ENCODE results near the gene HTR2A.
A peak's percentile ranks its signal among the peaks of the same experiment; 100 is the strongest.

The HTR2A gene

GRCh38 chr13:46896341-46897137 is at the start of gene HTR2A:
HTR2A (minus strand) TSS chr13:46897053; CDS start chr13:46895906, 1,147 bp downstream.
- no peaks in the 10 kb centered on the region for H3K9me3 ChIP-seq (ENCODE audit: control insufficient read depth, low read length)
- no peak within 1 kb of the TSS for H3K4me3 ChIP-seq (ENCODE audit: low read length)
- H3K4me1 ChIP-seq (ENCODE audit: control insufficient read depth, insufficient read depth, low read length), result peaks cover 7% of the 10 kb centered on the region
- H3K36me3 ChIP-seq (ENCODE audit: control insufficient read depth, insufficient read depth, low read length), result no peaks in the 10 kb centered on the region
- H3K27me3 ChIP-seq (ENCODE audit: control insufficient read depth, insufficient read depth, low read length), result peaks cover 33% of the 10 kb centered on the region
- H3K9ac ChIP-seq (ENCODE audit: low read length), result peak within 1 kb of the TSS; percentile 38

DNA sequence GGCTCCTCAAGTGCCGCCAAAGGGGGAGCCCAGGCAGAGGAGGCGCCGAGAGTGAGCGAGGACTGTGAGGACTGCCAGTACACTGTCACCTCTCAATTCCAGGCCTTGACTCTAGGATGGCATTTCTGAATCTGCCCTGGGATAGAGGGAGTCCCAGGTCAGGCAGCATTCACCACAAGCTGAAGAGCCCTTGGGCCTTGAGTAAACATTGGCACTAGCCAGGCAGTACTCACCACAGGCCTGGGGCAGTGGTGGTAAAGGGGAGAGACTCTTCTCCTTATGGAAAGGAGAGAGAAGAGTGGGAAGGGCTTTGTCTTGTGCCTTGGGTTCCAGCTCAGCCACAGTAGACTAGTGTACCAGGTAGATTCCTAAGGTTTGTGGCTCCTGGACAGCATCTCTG is 39.7 kb upstream of the HTR2A start:
- Histone ChIP-seq H3K27me3 (ENCODE audit: control insufficient read depth, insufficient read depth, low read length) (no peaks in the 10 kb centered on the region), H3K4me1 (ENCODE audit: control insufficient read depth, insufficient read depth, low read length) (no peaks in the 10 kb centered on the region), H3K9me3 (ENCODE audit: control insufficient read depth, low read length) (no peaks in the 10 kb centered on the region), H3K4me3 (ENCODE audit: low read length) (no peak overlapping the region), H3K9ac (ENCODE audit: low read length) (no peak overlapping the region), H3K36me3 (ENCODE audit: control insufficient read depth, insufficient read depth, low read length) (no peaks in the 10 kb centered on the region)

- Histone ChIP-seq H3K4me1 (ENCODE audit: control insufficient read depth, insufficient read depth, low read length) (no peaks in the 10 kb centered on the region), H3K36me3 (ENCODE audit: control insufficient read depth, insufficient read depth, low read length) (no peaks in the 10 kb centered on the region), H3K9me3 (ENCODE audit: control insufficient read depth, low read length) (no peaks in the 10 kb centered on the region), H3K27me3 (ENCODE audit: control insufficient read depth, insufficient read depth, low read length) (no peaks in the 10 kb centered on the region), H3K9ac (ENCODE audit: low read length) (no peak overlapping the region), H3K4me3 (ENCODE audit: low read length) (no peak overlapping the region)
Observed at GRCh38 chr13:46934749-46935148, 37.9 kb upstream of the HTR2A start.

DNA sequence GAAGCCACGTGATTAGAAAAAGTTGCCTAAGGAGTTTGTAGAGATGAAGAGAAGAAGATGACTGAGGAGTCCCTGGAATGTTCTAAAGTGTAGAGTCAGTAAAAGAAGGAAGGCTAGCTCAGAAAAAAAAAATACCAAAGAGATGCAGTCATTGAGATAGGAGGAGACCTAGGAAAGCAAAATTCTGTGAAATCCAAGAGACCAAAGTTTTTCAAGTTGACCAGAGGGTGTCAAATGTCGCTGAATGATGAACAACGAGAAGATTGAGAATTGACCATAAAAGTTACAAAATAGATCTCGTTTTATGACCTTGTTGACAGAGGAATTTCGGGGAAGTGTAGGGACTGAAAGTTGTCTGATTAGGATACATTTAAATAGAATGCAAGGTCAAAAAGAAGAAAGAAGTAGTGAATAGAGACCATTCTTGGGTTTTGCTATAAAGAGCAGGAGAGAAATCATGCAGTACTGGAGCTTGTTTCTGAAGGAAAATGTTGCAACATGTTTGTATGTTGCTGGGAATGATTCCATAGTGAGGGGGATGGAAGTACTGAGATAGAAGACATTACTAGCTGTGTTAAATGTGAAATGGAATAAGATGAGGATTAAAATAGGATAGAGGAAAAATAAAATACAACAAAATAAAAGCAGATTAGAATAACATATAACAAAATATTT is 30.2 kb upstream of the HTR2A start:
- no peaks in the 10 kb centered on the region for H3K27me3 ChIP-seq (ENCODE audit: control insufficient read depth, insufficient read depth, low read length)
- no peak overlapping the region for H3K9ac ChIP-seq (ENCODE audit: low read length)
- H3K9me3 ChIP-seq (ENCODE audit: control insufficient read depth, low read length), result no peaks in the 10 kb centered on the region
- H3K4me1 ChIP-seq (ENCODE audit: control insufficient read depth, insufficient read depth, low read length), result no peaks in the 10 kb centered on the region
- no peak overlapping the region for H3K4me3 ChIP-seq (ENCODE audit: low read length)
- no peaks in the 10 kb centered on the region for H3K36me3 ChIP-seq (ENCODE audit: control insufficient read depth, insufficient read depth, low read length)

DNA sequence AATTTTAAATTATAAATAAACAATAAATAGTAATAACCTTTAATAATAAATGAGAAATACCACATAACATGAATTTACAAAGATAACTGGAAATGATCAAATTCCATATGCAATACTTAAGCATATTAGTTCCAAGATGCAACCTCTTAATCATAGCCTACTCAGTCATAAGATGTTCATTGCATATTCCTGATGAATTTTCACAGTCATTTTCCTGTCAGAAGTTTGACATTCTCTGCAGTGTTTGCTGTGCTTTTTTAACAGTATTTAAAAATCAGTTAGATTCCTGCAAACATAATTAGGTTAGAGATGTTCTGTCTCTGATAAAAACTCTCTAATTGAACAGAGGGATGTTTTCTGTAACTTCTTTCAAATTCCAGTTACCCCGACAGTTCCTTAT is 28.6 kb upstream of the HTR2A start:
- H3K9ac ChIP-seq (ENCODE audit: low read length), result no peak overlapping the region
- no peaks in the 10 kb centered on the region for H3K4me1 ChIP-seq (ENCODE audit: control insufficient read depth, insufficient read depth, low read length)
- H3K27me3 ChIP-seq (ENCODE audit: control insufficient read depth, insufficient read depth, low read length), result no peaks in the 10 kb centered on the region
- no peak overlapping the region for H3K4me3 ChIP-seq (ENCODE audit: low read length)
- H3K36me3 ChIP-seq (ENCODE audit: control insufficient read depth, insufficient read depth, low read length), result no peaks in the 10 kb centered on the region
- H3K9me3 ChIP-seq (ENCODE audit: control insufficient read depth, low read length), result no peaks in the 10 kb centered on the region

- H3K36me3 ChIP-seq (ENCODE audit: control insufficient read depth, insufficient read depth, low read length), result no peaks in the 10 kb centered on the region
- no peaks in the 10 kb centered on the region for H3K4me1 ChIP-seq (ENCODE audit: control insufficient read depth, insufficient read depth, low read length)
- no peak overlapping the region for H3K4me3 ChIP-seq (ENCODE audit: low read length)
- no peaks in the 10 kb centered on the region for H3K9me3 ChIP-seq (ENCODE audit: control insufficient read depth, low read length)
- H3K27me3 ChIP-seq (ENCODE audit: control insufficient read depth, insufficient read depth, low read length), result no peaks in the 10 kb centered on the region
- H3K9ac ChIP-seq (ENCODE audit: low read length), result no peak overlapping the region
Observed at GRCh38 chr13:46914341-46914740, 17.5 kb upstream of the HTR2A start.

GRCh38 chr13:46913757-46914156 is 16.9 kb upstream of the HTR2A start:
- Histone ChIP-seq H3K4me1 (ENCODE audit: control insufficient read depth, insufficient read depth, low read length) (no peaks in the 10 kb centered on the region), H3K27me3 (ENCODE audit: control insufficient read depth, insufficient read depth, low read length) (no peaks in the 10 kb centered on the region), H3K9me3 (ENCODE audit: control insufficient read depth, low read length) (no peaks in the 10 kb centered on the region), H3K9ac (ENCODE audit: low read length) (no peak overlapping the region), H3K36me3 (ENCODE audit: control insufficient read depth, insufficient read depth, low read length) (no peaks in the 10 kb centered on the region), H3K4me3 (ENCODE audit: low read length) (no peak overlapping the region)

- Histone ChIP-seq H3K4me3 (ENCODE audit: low read length) (no peak overlapping the region), H3K9ac (ENCODE audit: low read length) (no peak overlapping the region), H3K9me3 (ENCODE audit: control insufficient read depth, low read length) (no peaks in the 10 kb centered on the region), H3K27me3 (ENCODE audit: control insufficient read depth, insufficient read depth, low read length) (no peaks in the 10 kb centered on the region), H3K4me1 (ENCODE audit: control insufficient read depth, insufficient read depth, low read length) (no peaks in the 10 kb centered on the region), H3K36me3 (ENCODE audit: control insufficient read depth, insufficient read depth, low read length) (no peaks in the 10 kb centered on the region)
Observed at GRCh38 chr13:46909042-46909441, 12.2 kb upstream of the HTR2A start.

DNA sequence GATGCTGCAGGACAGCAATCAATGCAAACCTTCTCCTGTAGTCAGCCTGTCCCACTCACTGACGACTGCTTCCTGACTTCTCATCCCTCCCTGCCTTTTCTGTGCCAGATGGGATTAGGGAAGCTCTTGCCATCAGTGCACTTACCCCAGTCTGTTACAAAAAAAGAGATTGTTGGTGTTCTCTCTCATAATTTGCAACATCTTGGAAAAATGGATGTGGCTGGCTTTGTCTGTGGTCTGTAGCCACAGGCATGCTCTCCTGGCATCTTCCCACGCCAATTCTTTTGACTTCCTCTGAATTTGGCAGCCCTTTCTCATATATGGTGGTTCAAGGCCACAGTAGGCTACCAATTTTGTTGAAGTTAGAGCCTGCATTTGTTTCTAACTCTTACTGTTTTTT is 11.6 kb upstream of the HTR2A start:
- Histone ChIP-seq H3K4me1 (ENCODE audit: control insufficient read depth, insufficient read depth, low read length) (no peaks in the 10 kb centered on the region), H3K9me3 (ENCODE audit: control insufficient read depth, low read length) (no peaks in the 10 kb centered on the region), H3K27me3 (ENCODE audit: control insufficient read depth, insufficient read depth, low read length) (no peaks in the 10 kb centered on the region), H3K4me3 (ENCODE audit: low read length) (no peak overlapping the region), H3K9ac (ENCODE audit: low read length) (no peak overlapping the region), H3K36me3 (ENCODE audit: control insufficient read depth, insufficient read depth, low read length) (no peaks in the 10 kb centered on the region)

GRCh38 chr13:46906405-46906804 is 9.6 kb upstream of the HTR2A start:
- Histone ChIP-seq H3K27me3 (ENCODE audit: control insufficient read depth, insufficient read depth, low read length) (no peaks in the 10 kb centered on the region), H3K9ac (ENCODE audit: low read length) (no peak overlapping the region), H3K36me3 (ENCODE audit: control insufficient read depth, insufficient read depth, low read length) (no peaks in the 10 kb centered on the region), H3K4me3 (ENCODE audit: low read length) (no peak overlapping the region), H3K4me1 (ENCODE audit: control insufficient read depth, insufficient read depth, low read length) (no peaks in the 10 kb centered on the region), H3K9me3 (ENCODE audit: control insufficient read depth, low read length) (no peaks in the 10 kb centered on the region)

GRCh38 chr13:46905249-46905648 is 8.4 kb upstream of the HTR2A start:
- Histone ChIP-seq H3K4me1 (ENCODE audit: control insufficient read depth, insufficient read depth, low read length) (no peaks in the 10 kb centered on the region), H3K4me3 (ENCODE audit: low read length) (no peak overlapping the region), H3K36me3 (ENCODE audit: control insufficient read depth, insufficient read depth, low read length) (no peaks in the 10 kb centered on the region), H3K9ac (ENCODE audit: low read length) (no peak overlapping the region), H3K27me3 (ENCODE audit: control insufficient read depth, insufficient read depth, low read length) (no peaks in the 10 kb centered on the region), H3K9me3 (ENCODE audit: control insufficient read depth, low read length) (no peaks in the 10 kb centered on the region)

DNA sequence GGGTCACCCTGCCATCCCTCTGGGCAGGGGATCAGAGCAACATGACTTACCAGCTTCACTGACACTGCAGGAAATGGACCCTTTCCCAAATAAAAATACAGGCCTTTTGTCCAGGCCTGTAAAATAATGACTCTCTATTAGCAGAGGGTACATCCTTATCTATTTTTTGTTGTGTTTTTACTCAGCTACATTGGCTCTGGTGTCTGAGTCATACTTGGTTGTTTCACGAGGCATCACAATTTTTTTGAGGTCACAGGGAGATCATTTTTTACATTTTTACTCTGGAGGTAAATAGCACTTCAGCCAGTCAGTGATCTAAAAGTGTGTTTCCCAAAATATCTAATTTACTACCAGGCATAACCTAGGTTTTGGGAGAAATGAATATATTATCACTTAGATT is 6.9 kb upstream of the HTR2A start:
- no peaks in the 10 kb centered on the region for H3K4me1 ChIP-seq (ENCODE audit: control insufficient read depth, insufficient read depth, low read length)
- no peak overlapping the region for H3K4me3 ChIP-seq (ENCODE audit: low read length)
- no peaks in the 10 kb centered on the region for H3K27me3 ChIP-seq (ENCODE audit: control insufficient read depth, insufficient read depth, low read length)
- H3K9me3 ChIP-seq (ENCODE audit: control insufficient read depth, low read length), result no peaks in the 10 kb centered on the region
- no peak overlapping the region for H3K9ac ChIP-seq (ENCODE audit: low read length)
- H3K36me3 ChIP-seq (ENCODE audit: control insufficient read depth, insufficient read depth, low read length), result no peaks in the 10 kb centered on the region
